SK-N-DZ (cell line): Measurements from ENCODE around the gene RNF144A.

ENCODE experiments used
- DNase-seq: peaks from one replicate; pipeline ENCODE4 v3.0.0-alpha.2; 2015; ENCODE audit warnings: low spot score

Gene RNF144A

DNA sequence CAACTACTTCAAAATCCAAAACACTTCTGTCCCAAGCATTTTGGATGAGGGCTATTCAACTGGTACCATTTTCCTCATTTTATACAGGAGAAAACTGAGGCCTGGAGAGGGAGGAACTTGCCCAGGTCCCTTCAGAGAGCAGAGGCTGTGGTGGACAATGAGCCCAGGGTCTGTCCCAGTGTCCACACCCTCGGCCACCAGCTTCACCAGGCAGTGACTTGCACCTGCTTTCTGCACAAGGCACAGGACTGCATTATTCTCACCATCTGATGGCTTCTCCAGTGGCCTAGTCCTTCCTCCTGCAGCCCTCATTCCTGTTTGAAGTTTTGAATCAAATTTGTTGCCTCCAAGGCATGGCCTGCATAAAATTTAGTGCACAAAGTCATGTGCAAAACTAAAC is 53.3 kb downstream of the RNF144A start:
- DNase-seq = no peak

DNA sequence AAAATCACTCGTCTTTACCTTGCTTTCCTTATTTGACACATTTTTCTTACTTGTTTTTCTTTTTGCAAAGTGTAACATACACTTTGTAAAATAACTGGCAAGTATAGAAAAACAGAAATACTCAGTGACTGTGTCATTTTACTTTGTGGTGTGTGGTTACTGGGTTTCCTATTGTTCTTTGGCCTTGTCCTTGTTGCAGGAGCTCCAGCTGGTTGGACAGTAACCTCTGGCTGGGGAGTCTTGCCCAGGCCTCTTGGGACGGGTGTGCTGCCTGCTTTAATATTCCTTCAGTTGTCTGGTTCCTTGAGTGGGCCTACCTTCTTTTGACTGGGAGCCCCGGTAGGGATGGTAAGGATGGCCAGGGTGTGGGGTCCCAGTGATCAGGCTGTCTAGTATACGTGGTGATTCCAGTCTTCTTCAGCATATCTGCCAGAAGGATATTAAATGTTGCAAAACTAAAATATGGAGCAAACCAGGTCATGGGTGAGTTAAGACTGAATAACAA is 53.8 kb downstream of the RNF144A start:
- no peak for DNase-seq

DNA sequence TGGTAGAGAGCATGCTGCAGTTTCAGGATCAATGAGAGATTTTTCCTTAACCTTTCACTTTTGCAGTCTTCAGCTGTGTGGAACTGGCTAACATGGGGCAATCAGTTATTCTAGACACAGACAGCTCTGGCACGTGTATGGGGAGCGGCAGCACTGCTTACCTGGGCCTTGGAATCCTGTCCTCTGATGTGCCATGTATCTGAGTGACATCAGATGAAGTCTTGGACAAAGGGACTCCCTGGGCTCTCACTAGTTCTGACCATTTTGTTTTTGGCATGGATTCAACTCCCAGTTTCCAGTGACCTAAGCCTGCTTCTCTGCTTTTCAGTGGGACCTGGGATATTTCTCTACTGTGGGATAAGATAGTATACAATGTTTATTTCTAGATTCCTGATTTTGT is 54.3 kb downstream of the RNF144A start:
- DNase-seq = no peak

DNA sequence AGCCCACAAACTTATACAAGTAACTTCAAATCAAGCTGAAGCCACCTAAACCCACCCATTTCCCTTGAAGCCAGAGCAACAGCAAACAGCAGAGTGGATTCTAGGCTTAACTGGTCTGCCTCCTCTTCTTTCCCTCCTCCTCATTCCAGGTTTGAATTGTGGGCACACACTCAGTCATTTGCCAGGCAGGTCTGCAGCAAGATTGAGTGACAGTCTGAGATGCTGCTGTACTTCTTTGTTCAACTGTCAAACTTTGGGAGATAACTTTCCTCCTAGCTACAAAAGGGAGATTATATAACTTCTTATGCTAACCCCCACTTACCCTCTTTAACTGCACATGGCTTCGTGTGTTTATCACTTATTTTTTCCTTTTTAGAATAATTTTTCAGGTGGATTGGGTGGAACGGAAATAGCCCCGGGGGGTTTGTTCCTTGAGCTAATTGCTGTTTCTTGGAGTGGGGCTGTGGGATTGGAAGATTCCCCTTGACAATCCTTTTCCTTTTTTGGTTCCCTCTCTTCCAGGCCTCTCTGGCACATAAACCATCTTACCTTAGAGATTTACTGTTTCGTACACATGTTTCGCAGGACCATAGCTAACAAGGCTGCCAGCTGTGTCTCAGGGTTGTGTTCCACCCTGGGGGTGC is 55.0 kb downstream of the RNF144A start:
- DNase-seq = no peak

DNA sequence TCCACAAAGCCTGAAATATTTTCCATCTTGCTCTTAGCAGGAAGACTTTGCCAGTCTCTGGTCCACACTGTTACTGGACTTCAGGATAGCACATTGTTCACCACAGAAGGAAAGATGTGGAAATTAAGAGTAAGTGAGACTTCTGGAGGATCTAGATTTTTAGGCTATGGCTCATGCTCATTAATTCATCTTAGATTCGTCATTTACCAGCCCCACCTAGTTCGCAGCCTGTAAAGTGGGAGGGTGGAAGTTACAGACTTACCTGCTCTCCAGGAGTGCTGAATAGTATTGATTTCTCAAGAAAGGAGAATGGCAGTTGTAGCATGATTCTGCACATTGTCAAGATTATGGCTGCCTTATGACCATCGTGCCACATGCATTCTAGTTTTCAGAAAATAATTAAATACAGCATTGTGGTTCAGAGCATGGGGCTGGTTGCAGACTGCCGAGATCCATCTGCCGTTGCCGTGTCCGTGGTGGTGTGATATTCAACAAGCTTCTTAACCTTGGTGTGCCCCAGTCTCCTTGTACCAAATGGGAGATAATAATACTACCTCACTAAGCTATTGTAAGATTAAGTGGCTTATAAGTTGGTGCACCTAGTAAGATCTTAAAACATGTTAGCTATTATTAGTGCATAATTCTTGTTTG is 56.8 kb downstream of the RNF144A start:
- DNase-seq = no peak

DNA sequence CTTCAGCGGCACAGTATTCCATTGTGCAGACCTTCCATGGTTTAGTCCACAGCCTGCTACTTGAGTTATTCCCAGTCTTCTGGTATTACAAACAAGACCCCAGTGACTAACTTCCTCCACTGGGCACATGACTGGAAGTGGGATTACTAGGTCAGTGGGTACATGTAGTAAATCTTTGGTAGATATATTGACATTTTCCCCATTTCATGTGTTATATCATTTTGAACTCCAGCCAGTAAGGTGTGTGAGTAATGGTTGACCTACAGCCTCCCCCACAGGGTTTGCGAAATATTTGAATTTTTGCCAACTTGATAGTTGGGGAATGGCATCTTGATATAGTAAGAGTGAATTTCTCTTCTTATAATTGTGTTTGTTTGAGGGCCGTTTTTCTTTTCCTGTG is 58.8 kb downstream of the RNF144A start:
- no peak for DNase-seq

DNA sequence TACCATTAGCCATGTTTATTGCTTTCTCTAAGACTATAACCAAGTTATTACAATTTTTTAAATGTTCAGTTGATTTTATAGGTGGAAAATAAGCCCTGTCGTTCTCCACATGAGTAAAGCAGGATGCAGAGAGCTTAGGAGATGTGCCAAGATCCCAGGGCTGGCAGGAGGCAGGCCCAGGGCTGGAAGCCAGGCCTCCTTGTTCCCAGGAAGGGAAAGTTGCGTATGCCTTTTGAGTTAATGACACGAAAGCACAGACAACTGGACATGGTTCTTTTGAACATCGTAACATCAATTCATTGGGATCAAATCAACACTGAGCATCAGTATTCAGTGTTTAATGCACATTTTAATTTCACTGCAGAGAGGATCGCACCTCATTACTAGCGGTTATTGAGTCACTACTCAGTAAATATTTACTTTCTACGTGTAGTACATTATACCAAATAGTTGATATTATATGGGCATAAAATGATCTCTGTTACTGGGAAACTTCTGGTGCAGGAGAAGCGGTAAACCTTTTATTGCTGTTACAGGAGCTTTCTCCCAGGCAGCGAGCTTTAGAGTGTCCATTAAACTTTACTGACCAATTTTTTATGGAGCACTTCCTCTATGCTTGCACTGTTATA is 60.0 kb downstream of the RNF144A start:
- DNase-seq = no peak

DNA sequence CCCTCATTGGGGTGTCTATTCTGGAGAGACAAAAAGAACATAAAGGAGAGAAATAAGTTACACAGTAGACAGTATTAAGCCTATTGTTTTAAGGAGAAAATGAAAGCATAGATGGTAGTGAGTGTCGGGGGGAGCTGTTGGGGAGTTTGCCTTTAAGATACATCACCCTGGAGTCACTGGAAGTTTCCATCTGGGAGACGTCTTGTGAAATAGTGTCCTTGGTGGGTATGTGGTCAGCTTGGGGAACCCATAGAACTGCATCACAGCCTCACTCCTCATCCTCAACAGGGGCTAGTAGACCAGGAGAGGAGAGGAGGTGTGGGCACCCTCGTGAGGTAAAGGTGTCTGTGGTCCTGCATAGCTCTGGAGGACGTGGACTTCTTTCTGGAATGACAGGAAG is 60.6 kb downstream of the RNF144A start:
- no peak for DNase-seq

DNA sequence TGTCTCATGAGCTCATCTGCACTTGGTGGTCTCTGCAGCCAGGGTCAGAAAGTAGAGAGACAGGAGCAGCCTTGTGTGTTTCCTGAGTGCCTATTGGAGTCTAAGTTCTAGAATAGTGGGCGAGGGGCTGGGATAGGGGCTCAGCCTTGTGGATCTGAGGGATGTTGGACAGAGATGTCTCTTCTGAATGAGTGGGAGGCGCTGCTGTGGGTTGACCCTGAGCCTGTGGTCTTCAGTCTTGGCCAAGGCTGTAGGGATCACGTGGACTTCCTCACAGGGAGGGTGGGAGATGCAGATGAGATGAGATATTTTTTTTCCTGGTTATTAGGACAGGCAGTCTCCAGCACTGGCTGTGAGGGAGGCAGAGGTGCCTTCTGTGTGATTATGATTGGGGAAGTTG is 61.8 kb downstream of the RNF144A start:
- no peak for DNase-seq

DNA sequence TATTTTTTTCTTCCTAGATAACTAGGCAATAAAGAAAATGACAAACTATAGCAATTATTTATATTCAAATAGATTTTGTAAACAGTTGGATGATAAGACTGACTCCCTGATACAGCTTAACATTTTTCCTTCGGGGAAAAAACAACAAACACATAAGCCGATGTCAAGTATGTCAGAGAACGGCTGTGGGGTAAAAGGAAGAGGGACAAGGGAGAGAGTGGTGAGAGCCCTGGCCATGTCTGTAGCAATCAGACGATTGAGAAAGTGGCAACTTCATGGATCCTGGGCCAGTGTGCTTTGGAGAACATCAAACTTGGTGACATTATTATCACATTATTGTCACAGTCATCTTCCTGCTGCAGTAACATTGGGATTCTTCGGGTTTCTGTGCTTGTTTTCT is 65.2 kb downstream of the RNF144A start:
- no peak for DNase-seq

DNA sequence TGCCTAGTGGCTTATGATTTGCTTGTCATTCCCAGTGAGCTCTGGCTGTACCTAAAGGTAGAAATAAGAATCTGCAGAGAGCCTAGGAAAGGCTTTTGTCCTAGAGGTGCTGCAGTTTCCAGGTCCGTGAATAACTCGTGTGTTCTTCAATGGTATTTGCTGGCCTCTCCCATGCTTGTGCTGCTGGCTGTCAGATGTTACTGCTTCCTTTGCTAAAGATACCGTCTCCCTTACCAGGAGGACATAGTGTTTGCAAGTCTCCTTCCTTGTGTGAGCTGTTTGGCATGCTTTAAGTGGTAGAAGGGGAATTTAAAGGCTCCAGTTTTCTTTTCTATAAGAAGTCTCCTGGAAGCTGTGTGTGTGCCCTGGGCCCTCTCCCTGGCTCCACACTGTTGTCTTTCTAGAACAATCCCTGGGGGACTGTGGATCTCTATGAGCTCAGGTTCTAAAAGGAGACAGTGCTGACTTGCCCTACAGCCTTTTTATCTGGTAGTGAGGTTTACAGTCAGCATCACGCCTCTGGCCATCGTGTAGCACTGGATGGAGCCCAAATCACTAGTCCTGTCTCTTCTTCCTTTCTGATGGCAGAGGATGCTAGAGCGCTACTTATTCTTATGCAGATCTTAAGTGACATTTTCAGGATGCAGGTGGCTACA is 65.8 kb downstream of the RNF144A start:
- peak; percentile 12 for DNase-seq

DNA sequence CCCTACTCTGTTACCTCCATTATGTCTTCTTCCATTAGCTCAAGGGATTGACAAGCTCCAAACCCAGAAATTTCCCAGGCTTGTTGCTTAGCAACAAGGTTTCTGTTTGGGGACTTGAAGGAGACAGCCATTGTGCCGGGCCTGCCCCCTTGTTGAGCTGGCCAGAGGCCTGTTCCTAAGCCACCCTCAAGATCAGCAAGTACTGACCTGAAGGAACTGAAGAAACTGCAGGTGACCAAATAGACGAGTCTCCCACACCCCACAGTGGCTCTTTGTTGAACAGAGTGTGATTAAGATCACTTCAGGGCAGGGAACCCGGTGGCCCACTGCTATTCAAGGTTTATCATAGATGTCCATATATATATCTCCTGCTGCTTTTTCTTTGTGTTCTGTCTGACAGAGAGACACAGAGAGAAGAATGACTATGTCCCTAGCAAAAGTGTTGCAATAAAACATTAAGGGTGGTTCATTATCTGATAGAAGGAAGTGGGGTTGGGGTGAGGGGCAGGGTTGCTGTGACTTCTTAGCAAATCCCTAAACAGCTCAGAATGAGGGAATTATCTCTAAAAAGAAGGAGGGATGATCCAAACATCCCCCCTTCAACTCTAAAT is 69.2 kb downstream of the RNF144A start:
- peak; percentile 96 for DNase-seq

DNA sequence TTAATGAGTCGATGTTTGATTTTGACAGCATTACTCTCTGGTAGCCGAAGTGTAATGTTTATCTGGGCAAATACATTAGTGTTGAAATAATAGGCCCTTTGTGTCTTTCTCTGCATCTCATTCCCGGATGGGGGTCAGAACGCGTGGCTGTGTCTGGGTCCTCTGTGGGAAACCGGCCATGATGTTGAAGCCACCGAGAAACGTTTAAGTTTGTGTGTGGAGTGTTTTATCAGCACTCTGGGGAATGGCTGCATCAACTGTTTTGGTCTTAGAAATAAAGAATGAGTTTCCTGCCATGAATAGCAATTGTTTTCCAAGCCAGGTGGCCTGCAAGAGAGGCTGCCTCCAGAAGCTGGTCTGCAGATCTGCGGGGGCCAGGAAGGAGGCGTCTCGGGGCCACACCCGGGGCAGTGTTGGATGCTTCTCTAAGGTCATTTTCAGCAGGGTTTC is 69.7 kb downstream of the RNF144A start:
- no peak for DNase-seq

DNA sequence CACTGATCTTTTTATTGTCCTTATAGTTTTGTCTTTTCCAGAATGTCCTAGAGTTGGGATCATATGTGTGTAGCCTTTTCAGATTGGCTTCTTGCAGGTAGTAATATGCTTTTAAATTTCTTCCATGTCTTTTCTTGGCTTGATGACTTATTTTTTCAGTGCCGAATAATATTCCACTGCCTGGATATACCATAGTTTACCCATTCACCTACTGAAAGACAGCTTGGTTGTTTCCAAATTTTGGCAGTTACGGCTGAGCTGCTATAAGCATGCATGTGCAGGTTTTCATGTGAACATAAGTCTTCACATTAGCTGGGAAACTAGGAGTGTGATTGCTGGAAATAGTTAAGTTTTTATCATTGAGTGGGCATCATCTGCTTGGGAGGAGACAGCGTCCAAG is 73.7 kb downstream of the RNF144A start:
- DNase-seq = no peak

DNA sequence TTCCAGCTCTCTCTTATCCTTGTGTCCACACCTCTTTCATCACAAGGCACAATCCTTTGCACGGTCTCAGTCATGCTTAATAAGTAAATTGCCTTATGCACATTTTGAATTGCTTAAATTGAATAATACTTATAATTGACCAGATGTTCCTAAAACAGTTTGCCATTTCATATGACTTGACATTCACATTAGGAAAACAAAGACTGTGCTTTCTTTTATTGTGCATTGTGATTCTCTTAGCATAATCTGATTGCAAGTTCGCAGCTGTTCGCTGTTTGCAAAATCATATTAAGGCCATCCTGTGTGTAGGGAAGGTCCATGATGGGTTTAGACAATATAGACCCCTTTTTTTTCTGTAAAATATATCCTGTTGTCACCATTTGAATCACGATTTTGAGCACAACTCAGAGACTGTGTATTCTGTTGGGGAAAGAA is 75.6 kb downstream of the RNF144A start:
- peak; percentile 31 for DNase-seq

DNA sequence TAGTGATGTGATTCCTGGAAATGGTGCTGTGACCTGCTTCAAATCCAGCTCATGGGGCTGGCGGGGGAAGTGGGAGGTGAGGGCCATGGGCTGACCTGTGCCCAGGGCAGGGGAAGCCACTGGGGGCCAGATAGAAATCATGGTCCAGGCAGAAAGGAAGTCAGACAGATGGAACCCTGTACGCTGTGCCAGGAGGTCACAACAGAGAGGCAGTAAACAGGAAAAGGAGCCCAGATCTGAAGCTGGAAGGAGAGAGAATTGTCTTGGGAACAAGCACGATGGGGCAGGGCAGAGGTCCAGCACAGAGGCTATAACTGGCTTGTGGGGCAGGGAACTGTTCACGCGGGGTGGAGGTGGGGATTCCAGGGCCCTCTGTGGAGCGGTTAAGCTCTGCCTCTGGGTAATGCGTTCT is 76.0 kb downstream of the RNF144A start:
- no peak for DNase-seq

DNA sequence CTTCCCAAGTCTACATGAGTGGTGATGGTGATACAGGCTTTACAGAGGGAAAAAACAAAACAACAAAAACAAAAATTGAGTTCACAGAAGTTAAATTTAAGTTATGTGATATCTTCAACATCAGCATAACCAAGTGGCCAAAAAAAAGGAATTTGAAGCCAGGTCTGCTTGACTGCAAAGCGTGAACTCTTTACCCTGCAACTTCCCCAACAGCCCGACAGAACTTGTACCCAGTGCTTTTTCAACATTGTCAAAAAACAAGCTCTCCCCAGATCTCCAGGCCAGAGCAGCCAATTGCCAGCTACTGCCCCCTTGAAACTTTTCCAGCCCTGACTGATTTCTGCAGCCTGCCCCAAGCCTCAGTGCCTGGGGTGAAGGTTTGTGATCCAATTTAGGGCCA is 76.7 kb downstream of the RNF144A start:
- no peak for DNase-seq

DNA sequence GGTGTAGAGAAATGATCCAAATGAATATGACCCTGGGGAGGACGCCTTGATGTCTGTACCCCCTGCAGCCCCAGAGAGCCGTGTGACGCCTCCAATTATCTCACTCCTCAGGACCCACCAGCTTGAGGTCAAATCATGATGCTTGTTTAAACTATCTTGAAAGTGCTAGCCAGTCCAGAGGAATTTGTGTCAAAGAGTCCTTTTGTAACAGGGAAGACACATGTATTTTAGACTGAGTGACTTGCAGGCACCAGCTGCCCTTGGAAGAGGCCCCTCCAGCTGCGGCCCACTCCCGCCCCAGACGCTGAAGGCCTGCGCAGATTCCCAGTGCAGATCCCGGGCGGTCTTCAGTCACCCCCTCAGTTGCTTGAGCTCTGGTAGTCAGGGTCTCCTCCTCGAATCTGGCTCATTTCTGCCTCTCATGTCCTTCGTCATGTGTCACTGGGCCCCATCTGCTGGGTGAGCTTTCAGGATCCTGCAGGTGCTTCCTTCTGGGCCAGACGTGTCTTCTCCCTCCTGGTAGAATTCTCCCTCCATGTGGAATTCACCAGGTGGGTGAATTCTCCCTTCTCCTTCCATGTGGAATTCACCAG is 77.4 kb downstream of the RNF144A start:
- DNase-seq = peak; percentile 65

DNA sequence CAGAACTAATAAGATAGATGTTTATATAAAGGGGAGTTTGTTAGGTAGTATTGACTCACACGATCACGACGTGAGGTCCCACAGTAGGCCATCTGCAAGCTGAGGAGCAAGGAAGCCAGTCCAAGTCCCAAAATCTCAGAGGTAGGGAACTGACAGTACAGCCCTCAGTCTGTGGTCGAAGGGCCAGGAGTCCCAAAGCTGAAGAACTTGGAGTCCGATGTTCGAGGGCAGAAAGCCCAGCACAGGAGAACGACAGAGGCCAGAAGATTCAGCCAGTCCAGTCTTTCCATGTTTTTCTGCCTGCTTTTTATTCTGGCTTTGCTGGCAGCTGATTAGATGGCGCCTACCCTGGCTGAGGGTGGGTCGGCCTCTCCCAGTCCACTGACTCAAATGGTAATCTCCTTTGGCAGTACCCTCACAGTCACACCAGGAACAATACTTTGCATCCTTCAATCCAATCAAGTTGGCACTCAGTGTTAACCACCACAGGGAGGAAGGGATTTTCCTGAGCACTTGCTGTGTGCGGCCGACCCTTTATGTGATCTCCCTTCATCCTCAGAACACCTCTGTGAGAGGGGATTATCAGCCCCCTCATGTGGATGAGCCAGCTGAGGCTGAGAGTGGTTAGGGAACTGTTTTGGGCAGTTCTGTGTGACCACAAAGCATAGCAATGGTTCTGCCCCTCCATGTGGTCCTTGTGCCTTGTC is 78.3 kb downstream of the RNF144A start:
- DNase-seq = no peak

DNA sequence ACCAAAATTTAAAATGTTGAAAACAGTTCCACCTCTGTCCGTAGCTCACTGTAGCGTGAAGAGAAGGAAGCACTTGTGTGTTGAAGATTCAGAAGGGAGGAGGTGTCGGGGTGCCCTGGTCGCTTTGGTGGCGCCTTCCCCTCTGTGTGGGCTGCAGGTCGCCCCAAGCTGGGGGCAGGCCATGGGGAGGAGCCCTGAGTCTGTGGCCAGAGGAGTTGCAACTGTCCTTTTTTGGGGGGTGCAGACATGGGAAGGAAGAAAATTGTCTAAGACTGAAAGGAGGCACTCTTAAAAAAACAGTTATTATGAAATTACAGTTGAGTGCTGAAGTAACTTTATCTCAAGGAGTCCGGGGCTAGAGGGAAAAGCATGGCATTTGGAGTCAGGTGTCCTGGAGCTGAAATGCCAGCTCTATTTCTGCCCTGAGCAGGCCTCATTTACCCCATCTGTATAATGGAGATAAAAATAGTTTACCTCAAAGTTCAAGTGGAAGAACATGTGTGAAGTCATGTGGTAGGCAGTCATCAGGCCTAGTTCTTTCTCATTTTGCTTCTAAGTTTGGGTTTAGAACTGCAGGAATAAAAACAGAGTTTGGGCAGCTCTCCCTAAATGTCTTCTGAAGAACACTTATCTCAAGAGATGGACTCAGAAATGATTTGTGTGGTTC is 82.1 kb downstream of the RNF144A start:
- DNase-seq = no peak
